Neural cell (in vitro differentiated cells): ENCODE measurements around the gene BANP.

Source experiments
- EZH2 ChIP-seq: fragments of 200-600, 300-800 bp; shearing (Covaris generic), sonication (generic); IDR thresholded peaks from 2 replicates; pipeline ENCODE4 v1.6.1; 2014; ENCODE audit warnings: antibody characterized with exemption, low read length, borderline replicate concordance, mild to moderate bottlenecking; ENCODE audit not compliant: insufficient read depth, poor library complexity, severe bottlenecking
- MXI1 ChIP-seq: fragments of 450-650 bp; conservative IDR thresholded peaks from 2 replicates; pipeline ENCODE4 v1.6.1; 2014; ENCODE audit warnings: antibody characterized with exemption, mild to moderate bottlenecking; ENCODE audit not compliant: poor library complexity, severe bottlenecking
- POLR2AphosphoS5 ChIP-seq: IDR thresholded peaks from 2 replicates; pipeline ENCODE4 v1.6.1; 2012
- RAD21 ChIP-seq: fragments of 450-650 bp; conservative IDR thresholded peaks from 2 replicates; pipeline ENCODE4 v1.6.1; 2014; ENCODE audit warnings: antibody characterized with exemption, mild to moderate bottlenecking, moderate library complexity
- TF ChIP-seq, protein P1 (sequence below): fragments of 450-650 bp; IDR thresholded peaks from 2 replicates; pipeline ENCODE4 v1.5.1; 2014; ENCODE audit warnings: antibody characterized with exemption, mild to moderate bottlenecking, moderate library complexity; ENCODE audit not compliant: poor library complexity, severe bottlenecking

DNA sequence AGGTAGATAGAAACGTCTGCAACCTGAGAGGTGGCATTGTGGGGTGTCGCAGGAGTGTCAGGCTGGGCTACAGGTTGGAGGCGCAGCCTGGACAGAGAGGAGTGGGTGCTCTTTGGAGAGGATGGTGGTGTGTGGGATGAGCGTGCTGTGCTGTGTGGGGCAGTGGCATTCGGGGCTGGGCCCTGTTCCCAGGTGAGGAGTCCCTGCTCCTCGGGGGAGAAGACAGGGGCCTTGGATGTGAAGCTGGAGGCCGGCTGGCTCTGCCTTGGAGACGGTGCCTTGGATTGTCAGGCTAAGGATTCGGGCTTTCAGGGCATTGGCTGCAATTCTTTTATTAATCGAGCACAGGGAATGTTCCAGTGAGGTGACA lies 69.3 kb downstream of the BANP start:
- no peak for TF ChIP-seq MXI1
- TF ChIP-seq, protein P1, sequence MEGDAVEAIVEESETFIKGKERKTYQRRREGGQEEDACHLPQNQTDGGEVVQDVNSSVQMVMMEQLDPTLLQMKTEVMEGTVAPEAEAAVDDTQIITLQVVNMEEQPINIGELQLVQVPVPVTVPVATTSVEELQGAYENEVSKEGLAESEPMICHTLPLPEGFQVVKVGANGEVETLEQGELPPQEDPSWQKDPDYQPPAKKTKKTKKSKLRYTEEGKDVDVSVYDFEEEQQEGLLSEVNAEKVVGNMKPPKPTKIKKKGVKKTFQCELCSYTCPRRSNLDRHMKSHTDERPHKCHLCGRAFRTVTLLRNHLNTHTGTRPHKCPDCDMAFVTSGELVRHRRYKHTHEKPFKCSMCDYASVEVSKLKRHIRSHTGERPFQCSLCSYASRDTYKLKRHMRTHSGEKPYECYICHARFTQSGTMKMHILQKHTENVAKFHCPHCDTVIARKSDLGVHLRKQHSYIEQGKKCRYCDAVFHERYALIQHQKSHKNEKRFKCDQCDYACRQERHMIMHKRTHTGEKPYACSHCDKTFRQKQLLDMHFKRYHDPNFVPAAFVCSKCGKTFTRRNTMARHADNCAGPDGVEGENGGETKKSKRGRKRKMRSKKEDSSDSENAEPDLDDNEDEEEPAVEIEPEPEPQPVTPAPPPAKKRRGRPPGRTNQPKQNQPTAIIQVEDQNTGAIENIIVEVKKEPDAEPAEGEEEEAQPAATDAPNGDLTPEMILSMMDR = no peak
- no peak for TF ChIP-seq POLR2AphosphoS5
- TF ChIP-seq EZH2 = no peak
- no peak for TF ChIP-seq RAD21
